Gastroesophageal sphincter (tissue), 3 donors: Measurements from ENCODE around the gene PRKAR1B.

Experiments used
- CTCF ChIP-seq, 4 experiments: fragments of 200-600 bp in 2 of 4; fragments of 450-650 bp in 2 of 4; sonication (generic) in 1 of 4; IDR thresholded peaks; one replicate each; pipeline ENCODE4 v1.5.1; 2017 to 2019; ENCODE audit warnings: antibody characterized with exemption in 4 of 4, mild to moderate bottlenecking in 2 of 4, moderate library complexity in 2 of 4
- EP300 ChIP-seq: sonication (generic); formaldehyde crosslinking; IDR thresholded peaks from one replicate; pipeline ENCODE4 v1.6.1; 2017; ENCODE audit warnings: antibody characterized with exemption, mild to moderate bottlenecking
- POLR2A ChIP-seq, 2 donors: fragments of 450-650 bp; IDR thresholded peaks; one replicate each; pipeline ENCODE4 v1.6.1; 2017; ENCODE audit warnings: antibody characterized with exemption in 2 of 2, mild to moderate bottlenecking in 2 of 2, moderate library complexity in 1 of 2
- POLR2AphosphoS5 ChIP-seq: sonication (generic); formaldehyde crosslinking; IDR thresholded peaks from one replicate; pipeline ENCODE4 v1.6.1; 2017; ENCODE audit warnings: antibody characterized with exemption

DNA sequence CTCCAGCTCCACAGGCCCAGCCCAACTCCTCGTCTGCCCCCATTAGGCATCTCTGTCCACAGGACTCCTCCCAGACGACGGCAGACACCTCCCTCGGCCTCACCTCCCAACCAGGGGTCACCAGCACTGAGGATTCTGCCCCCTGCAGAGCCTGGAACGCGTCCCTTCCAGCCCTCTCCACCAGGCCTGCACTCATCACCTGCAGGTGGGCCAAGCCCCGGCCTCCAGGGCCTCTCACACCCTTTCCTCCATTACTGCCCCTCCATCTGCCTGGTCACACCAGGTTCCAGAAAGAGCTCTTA is 164.8 kb downstream of the PRKAR1B start:
- TF ChIP-seq POLR2A (IDR thresholded peaks at IDR 0.05): no peak
- no peak for TF ChIP-seq CTCF (IDR thresholded peaks at IDR 0.05)
- TF ChIP-seq EP300: no peak
- no peak for TF ChIP-seq POLR2AphosphoS5
